Lower lobe of right lung (tissue), 2 donors: Measurements from ENCODE around the gene ITIH2. TPM values are rescaled to one million over a fixed set of nuclear protein-coding genes. Genes with fewer than 3 reads are reported as not detected.
"Not testable (repeated sequence)": the region's sequence is repeated elsewhere in the genome, so short reads cannot be mapped to it uniquely, and the experiment has no call there.

Experiments
- ATAC-seq, 2 donors: fragments of 200-7000 bp; cut with Tn5 transposase; one replicate each; pipeline ENCODE4 v1.9.1; 2020 to 2022; ENCODE audit warnings: mild to moderate bottlenecking in 2 of 2, moderate library complexity in 2 of 2
- DNase-seq: peaks from one replicate; pipeline ENCODE4 v3.0.0-alpha.2; 2020
- H3K27ac ChIP-seq: fragments of 200-600 bp; one replicate; pipeline ENCODE4 v1.8.0; 2022
- H3K27me3 ChIP-seq: fragments of 200-600 bp; one replicate; pipeline ENCODE4 v1.8.0; 2022; ENCODE audit warnings: low read depth
- H3K36me3 ChIP-seq: fragments of 200-600 bp; one replicate; pipeline ENCODE4 v1.8.0; 2022; ENCODE audit warnings: mild to moderate bottlenecking
- H3K4me1 ChIP-seq: fragments of 200-600 bp; one replicate; pipeline ENCODE4 v1.8.0; 2022
- H3K4me3 ChIP-seq: fragments of 200-600 bp; one replicate; pipeline ENCODE4 v1.8.0; 2022; ENCODE audit warnings: mild to moderate bottlenecking
- H3K9me3 ChIP-seq: fragments of 200-600 bp; one replicate; pipeline ENCODE4 v1.8.0; 2022
- intact Hi-C: fragments of 100-400 bp; cut with DNase I; formaldehyde crosslinking; loops from one replicate; pipeline ENCODE4 v1.11.0; 2022
- total RNA-seq: library from RNA; stranded (reverse); fragmentation: NEBNext Ultra II Directional; extraction: Animal tissue kit (Norgen Biotek cat#: 25700); gene quantifications from one replicate; pipeline ENCODE4 v1.2.1, GENCODE V29; 2021
- TF ChIP-seq, protein P1 (sequence below): fragments of 200-600 bp; IDR thresholded peaks from one replicate; pipeline ENCODE4 v1.8.0; 2022; ENCODE audit warnings: antibody characterized with exemption, mild to moderate bottlenecking
- donor health status: DM: no; HTN: yes; CAD: no; lungs with severe emphysema.

Gene ITIH2
- total RNA-seq, 1 donor from 2014 or later: 0.32 TPM

DNA sequence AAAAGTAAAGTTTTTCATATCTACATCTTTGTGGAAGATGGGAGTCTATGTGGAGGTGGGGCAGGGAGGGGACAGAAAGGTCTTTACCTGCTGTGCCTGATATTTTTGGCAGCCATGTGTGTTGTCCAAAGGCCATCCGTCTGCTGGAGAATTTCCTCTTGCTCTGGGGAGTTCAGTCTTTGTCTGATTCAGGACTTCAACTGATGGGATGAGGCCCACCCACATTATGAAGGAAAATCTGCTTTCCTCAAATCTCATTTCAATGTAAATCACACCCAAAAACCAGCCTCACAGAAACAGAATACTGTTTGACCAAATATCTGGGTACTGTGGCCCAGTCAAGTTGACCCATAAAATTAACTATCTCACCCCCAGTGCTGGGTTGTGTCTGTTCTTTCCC, 23.9 kb upstream of the ITIH2 start:
- Histone ChIP-seq H3K36me3 (no peaks in the 10 kb centered on the region), H3K27ac (no peak overlapping the region), H3K4me1 (no peaks in the 10 kb centered on the region), H3K4me3 (no peak overlapping the region), H3K9me3 (no peaks in the 10 kb centered on the region), H3K27me3 (peaks cover 4% of the 10 kb centered on the region)
- ATAC-seq (no peak), DNase-seq (no peak)
- intact Hi-C loops: no loop called here
- TF ChIP-seq, protein P1, sequence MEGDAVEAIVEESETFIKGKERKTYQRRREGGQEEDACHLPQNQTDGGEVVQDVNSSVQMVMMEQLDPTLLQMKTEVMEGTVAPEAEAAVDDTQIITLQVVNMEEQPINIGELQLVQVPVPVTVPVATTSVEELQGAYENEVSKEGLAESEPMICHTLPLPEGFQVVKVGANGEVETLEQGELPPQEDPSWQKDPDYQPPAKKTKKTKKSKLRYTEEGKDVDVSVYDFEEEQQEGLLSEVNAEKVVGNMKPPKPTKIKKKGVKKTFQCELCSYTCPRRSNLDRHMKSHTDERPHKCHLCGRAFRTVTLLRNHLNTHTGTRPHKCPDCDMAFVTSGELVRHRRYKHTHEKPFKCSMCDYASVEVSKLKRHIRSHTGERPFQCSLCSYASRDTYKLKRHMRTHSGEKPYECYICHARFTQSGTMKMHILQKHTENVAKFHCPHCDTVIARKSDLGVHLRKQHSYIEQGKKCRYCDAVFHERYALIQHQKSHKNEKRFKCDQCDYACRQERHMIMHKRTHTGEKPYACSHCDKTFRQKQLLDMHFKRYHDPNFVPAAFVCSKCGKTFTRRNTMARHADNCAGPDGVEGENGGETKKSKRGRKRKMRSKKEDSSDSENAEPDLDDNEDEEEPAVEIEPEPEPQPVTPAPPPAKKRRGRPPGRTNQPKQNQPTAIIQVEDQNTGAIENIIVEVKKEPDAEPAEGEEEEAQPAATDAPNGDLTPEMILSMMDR: no peak

GRCh38 chr10:7680078-7680477, 23.0 kb upstream of the ITIH2 start:
- intact Hi-C loops: not testable (repeated sequence)

GRCh38 chr10:7686351-7687171, 16.6 kb upstream of the ITIH2 start:
- Histone ChIP-seq H3K27me3 (no peaks in the 10 kb centered on the region), H3K27ac (no peak overlapping the region), H3K4me1 (no peaks in the 10 kb centered on the region), H3K4me3 (no peak overlapping the region), H3K9me3 (no peaks in the 10 kb centered on the region), H3K36me3 (no peaks in the 10 kb centered on the region)
- DNase-seq (peak; percentile 53), ATAC-seq (peak; percentile 64 to 66)
- intact Hi-C loops: loop anchor here (5.0 kb wide), 1 partner anchor 159 kb away; no protein-coding TSS in a partner anchor
- TF ChIP-seq, protein P1: no peak

More at GRCh38 chr10:7680078-7680477, 23.0 kb upstream of the ITIH2 start:
- not testable (repeated sequence) for H3K4me3 ChIP-seq, H3K36me3 ChIP-seq, ATAC-seq, H3K4me1 ChIP-seq, H3K27me3 ChIP-seq, DNase-seq, H3K27ac ChIP-seq, H3K9me3 ChIP-seq

GRCh38 chr10:7687228-7687907, 15.7 kb upstream of the ITIH2 start:
- H3K9me3 ChIP-seq: no peaks in the 10 kb centered on the region
- H3K27ac ChIP-seq: no peak overlapping the region
- intact Hi-C loops: loop anchor here (5.0 kb wide), 1 partner anchor 160 kb away; no protein-coding TSS in a partner anchor
- peak; percentile 81 for DNase-seq
- no peaks in the 10 kb centered on the region for H3K4me1 ChIP-seq
- H3K27me3 ChIP-seq: no peaks in the 10 kb centered on the region
- H3K36me3 ChIP-seq: no peaks in the 10 kb centered on the region
- H3K4me3 ChIP-seq: no peak overlapping the region
- peak; percentile 94 for ATAC-seq
- TF ChIP-seq, protein P1: peak; percentile 91

GRCh38 chr10:7689591-7689990, 13.5 kb upstream of the ITIH2 start:
- no peak overlapping the region for H3K27ac ChIP-seq
- intact Hi-C loops: loop anchor here (5.0 kb wide), 1 partner anchor 162 kb away; no protein-coding TSS in a partner anchor
- no peak for ATAC-seq
- DNase-seq: no peak
- TF ChIP-seq, protein P1: no peak
- no peak overlapping the region for H3K4me3 ChIP-seq
- no peaks in the 10 kb centered on the region for H3K27me3 ChIP-seq
- H3K36me3 ChIP-seq: no peaks in the 10 kb centered on the region
- H3K9me3 ChIP-seq: peaks cover 5% of the 10 kb centered on the region
- no peaks in the 10 kb centered on the region for H3K4me1 ChIP-seq

DNA sequence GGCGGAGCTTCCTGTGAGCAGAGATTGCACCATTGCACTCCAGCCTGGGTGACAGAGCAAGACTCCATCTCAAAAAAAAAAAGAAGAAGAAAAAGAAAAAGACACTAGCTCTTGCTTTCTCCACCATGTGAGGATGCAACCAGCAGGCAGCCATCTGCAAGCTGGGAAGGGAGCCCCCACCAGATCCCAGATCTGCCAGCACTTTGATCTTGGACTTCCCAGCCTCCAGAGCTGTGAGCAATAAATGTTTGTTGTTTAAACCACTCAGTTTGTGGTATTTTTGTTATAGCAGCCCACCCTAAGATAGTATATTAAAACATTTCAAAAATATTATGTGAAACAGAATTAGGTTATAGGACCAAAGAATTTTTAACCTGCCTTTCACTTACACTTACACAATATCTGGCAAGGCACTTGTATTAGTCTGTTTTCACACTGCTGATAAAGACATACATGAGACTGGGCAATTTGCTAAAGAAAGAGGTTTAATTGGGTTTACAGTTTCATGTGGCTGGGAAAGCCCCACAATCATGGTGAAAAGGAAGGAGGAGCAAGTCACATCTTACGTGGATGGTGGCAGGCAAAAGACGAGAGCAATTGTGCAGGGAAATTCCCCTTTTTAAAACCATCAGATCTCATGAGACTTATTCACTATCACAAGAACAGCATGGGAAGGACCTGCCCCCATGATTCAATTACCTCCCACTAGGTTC, 12.1 kb upstream of the ITIH2 start:
- H3K4me3 ChIP-seq, intact Hi-C loops, H3K36me3 ChIP-seq, DNase-seq, H3K9me3 ChIP-seq, H3K4me1 ChIP-seq, H3K27me3 ChIP-seq, H3K27ac ChIP-seq, ATAC-seq: not testable (repeated sequence)

- DNase-seq, ATAC-seq, intact Hi-C loops, H3K4me3 ChIP-seq, H3K4me1 ChIP-seq, H3K27ac ChIP-seq, H3K36me3 ChIP-seq, H3K27me3 ChIP-seq, H3K9me3 ChIP-seq: not testable (repeated sequence)
Measured at GRCh38 chr10:7692368-7692767, 10.7 kb upstream of the ITIH2 start.

GRCh38 chr10:7693194-7693593, 9.9 kb upstream of the ITIH2 start:
- H3K9me3 ChIP-seq, ATAC-seq, H3K27ac ChIP-seq, intact Hi-C loops, H3K4me1 ChIP-seq, H3K36me3 ChIP-seq, H3K27me3 ChIP-seq, DNase-seq, H3K4me3 ChIP-seq: not testable (repeated sequence)
